Heart right ventricle (tissue), 16 donors: Measurements from ENCODE around the gene DEFB119. TPM values are rescaled to one million over a fixed set of nuclear protein-coding genes. Genes with fewer than 3 reads are reported as not detected.
"Not testable (repeated sequence)": the region's sequence is repeated elsewhere in the genome, so short reads cannot be mapped to it uniquely, and the experiment has no call there.

Experiments
- ATAC-seq, 8 donors: fragments of 200-7000 bp; cut with Tn5 transposase; one replicate each; pipeline ENCODE4 v1.9.1; 2020; ENCODE audit warnings: mild to moderate bottlenecking in 8 of 8, moderate library complexity in 8 of 8, moderate number of reproducible peaks in 1 of 8
- DNase-seq, 2 donors: peaks; one replicate each; pipeline ENCODE4 v3.0.0-alpha.2; 2020
- H3K27ac ChIP-seq, 10 donors: fragments of 200-600 bp; sonication (generic) in 2 of 10; one replicate each; pipeline versions ENCODE4 v1.5.0 to v1.8.0; 2020 to 2022; ENCODE audit warnings: mild to moderate bottlenecking in 3 of 10
- H3K27me3 ChIP-seq, 7 donors: fragments of 200-600 bp; one replicate each; pipeline ENCODE4 v1.8.0; 2021 to 2022; ENCODE audit warnings: mild to moderate bottlenecking in 2 of 7
- H3K36me3 ChIP-seq, 9 donors: fragments of 200-600 bp; sonication (generic) in 1 of 9; one replicate each; pipeline versions ENCODE4 v1.5.0 to v1.8.0; 2020 to 2022; ENCODE audit warnings: mild to moderate bottlenecking in 2 of 9
- H3K4me1 ChIP-seq, 9 donors: fragments of 200-600 bp; sonication (generic) in 1 of 9; one replicate each; pipeline versions ENCODE4 v1.5.0 to v1.8.0; 2020 to 2022; ENCODE audit warnings: mild to moderate bottlenecking in 4 of 9
- H3K4me3 ChIP-seq, 10 donors: fragments of 200-600 bp; sonication (generic) in 2 of 10; one replicate each; pipeline versions ENCODE4 v1.5.0 to v1.8.0; 2020 to 2022; ENCODE audit warnings: mild to moderate bottlenecking in 7 of 10, moderate library complexity in 2 of 10
- H3K9me3 ChIP-seq, 11 donors: fragments of 200-600 bp in 10 of 11; sonication (generic) in 2 of 11; one replicate each; pipeline versions ENCODE4 v1.5.0 to v1.8.0; 2013 to 2022; ENCODE audit warnings: mild to moderate bottlenecking in 2 of 11, control low read depth in 1 of 11, moderate library complexity in 1 of 11
- WGBS, 2 donors: extraction: QIAGEN DNeasy Blood & Tissue Kit; methylation state at CpG; one replicate each; pipeline ENCODE4 v1.1.7; 2013; ENCODE audit warnings: inconsistent platforms in 1 of 2; 5-methylcytosine and 5-hydroxymethylcytosine counted together
- intact Hi-C, 10 donors: fragments of 100-400 bp; cut with DNase I; formaldehyde crosslinking; loops; one replicate each; pipeline versions ENCODE4 v1.11.1 to v1.14.2; 2022
- long read RNA-seq, 3 donors: library from polyadenylated mRNA; unstranded; transcript quantifications; one replicate each; pipeline ENCODE4 v2.0.0, GENCODE V29; 2020 to 2021
- polyA plus RNA-seq, 2 donors: library from polyadenylated mRNA; stranded (reverse); fragments of 200-250 nt; gene quantifications; one replicate each; pipeline ENCODE4 v1.2.3, GENCODE V29; 2013
- total RNA-seq, 10 donors: library from RNA; stranded (reverse); fragmentation: NEBNext Ultra II Directional in 3 of 10; extraction: Animal tissue kit (Norgen Biotek cat#: 25700) in 3 of 10; gene quantifications; one replicate each; pipeline versions ENCODE4 v1.2.1 to v1.2.4, GENCODE V29; 2021 to 2023
- TF ChIP-seq, protein P1 (sequence below), 9 donors: fragments of 200-600 bp; sonication (generic) in 2 of 9; IDR thresholded peaks; one replicate each; pipeline versions ENCODE4 v1.5.0 to v1.8.0; 2021 to 2022; ENCODE audit warnings: antibody characterized with exemption in 9 of 9, mild to moderate bottlenecking in 5 of 9, moderate library complexity in 1 of 9
- donor health status: Arrhythmogenic right ventricular cardiomyopathy.
- donor health status: ischemic (EF 13 %, LVEDD 7.1; RV severe dilation, severe dysfunction).
- donor health status: healthy with polysubstance abuse.
- donor health status: DM: no; HTN: yes; CAD: no.
- donor health status: DM: no; HTN: no; CAD: no.
- donor health status: ischemic (EF 25% LVEDD 6.9; RV normal size, moderate dysfunction).
- donor health status: ischemic (EF 25% LVEDD 5.7; RV mildly dilated, moderate dysfunction).
- donor health status: healthy.
- donor health status: DM: yes; HTN: yes; CAD: no.
- donor health status: Ischemic cardiomyopathy.
- donor health status: ischemic (EF 35%, LVEDD 5.7; RV mildly dilated, moderate dysfunction).
- donor health status: nonischemic (EF 11% LVEDD 7.7; RV severe dilation, severe dysfunction).
- donor health status: DM: yes; HTN: yes; CAD: no.
- donor health status: PGD.
- donor health status: ischemic (EF 29% LVEDD 5.4; RV normal size, mild dysfunction).
- donor health status: nonischemic (EF 23%, LVEDD 6.1; RV moderate dilation, normal function).

The DEFB119 gene, protein sequence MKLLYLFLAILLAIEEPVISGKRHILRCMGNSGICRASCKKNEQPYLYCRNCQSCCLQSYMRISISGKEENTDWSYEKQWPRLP
- not detected for total RNA-seq
- polyA plus RNA-seq: not detected
- long read RNA-seq, donor 1: 0 reads
- long read RNA-seq, donor 2: 0 reads
- long read RNA-seq, donor 3: 0 reads

DNA sequence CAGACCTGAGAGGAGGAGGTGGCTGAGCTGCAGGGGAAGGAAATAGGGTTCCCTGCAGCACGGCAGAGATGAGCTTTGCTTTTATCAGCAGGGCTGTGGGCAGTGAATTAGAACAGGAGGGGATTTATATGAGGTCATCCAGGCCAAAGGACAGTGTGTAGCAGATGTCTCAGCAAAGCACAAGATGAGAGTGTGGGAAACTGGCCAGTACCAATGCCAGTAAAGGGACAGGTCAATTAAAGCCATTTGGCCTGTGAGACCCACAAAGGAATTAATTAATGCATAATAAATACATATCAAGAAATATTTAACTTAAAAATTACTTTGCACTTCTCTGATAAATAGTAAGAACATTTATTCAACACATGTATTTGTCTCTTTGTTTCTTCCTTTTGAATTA is at the start of gene DEFB119:
DEFB119 (minus strand) TSS at position 101 of the 400 bp plus-strand sequence. CDS start 107 bp downstream, outside the sequence.
- DNase-seq (no peak), ATAC-seq (no peak)
- H3K4me1 ChIP-seq: no peaks in the 10 kb centered on the region
- H3K4me3 ChIP-seq: no peak within 1 kb of the TSS
- WGBS, 2 donors: 33 to 37% methylated on average over 1 of the region's 1 CpG
- H3K27ac ChIP-seq: no peak within 1 kb of the TSS
- intact Hi-C loops: no loop called here
- TF ChIP-seq, protein P1, sequence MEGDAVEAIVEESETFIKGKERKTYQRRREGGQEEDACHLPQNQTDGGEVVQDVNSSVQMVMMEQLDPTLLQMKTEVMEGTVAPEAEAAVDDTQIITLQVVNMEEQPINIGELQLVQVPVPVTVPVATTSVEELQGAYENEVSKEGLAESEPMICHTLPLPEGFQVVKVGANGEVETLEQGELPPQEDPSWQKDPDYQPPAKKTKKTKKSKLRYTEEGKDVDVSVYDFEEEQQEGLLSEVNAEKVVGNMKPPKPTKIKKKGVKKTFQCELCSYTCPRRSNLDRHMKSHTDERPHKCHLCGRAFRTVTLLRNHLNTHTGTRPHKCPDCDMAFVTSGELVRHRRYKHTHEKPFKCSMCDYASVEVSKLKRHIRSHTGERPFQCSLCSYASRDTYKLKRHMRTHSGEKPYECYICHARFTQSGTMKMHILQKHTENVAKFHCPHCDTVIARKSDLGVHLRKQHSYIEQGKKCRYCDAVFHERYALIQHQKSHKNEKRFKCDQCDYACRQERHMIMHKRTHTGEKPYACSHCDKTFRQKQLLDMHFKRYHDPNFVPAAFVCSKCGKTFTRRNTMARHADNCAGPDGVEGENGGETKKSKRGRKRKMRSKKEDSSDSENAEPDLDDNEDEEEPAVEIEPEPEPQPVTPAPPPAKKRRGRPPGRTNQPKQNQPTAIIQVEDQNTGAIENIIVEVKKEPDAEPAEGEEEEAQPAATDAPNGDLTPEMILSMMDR (IDR thresholded peaks at IDR 0.05): no peak
- H3K9me3 ChIP-seq: no peaks in the 10 kb centered on the region
- H3K27me3 ChIP-seq: peaks cover 0 to 15% (median 0%) of the 10 kb centered on the region in 7 donors
- H3K36me3 ChIP-seq: no peaks in the 10 kb centered on the region

DNA sequence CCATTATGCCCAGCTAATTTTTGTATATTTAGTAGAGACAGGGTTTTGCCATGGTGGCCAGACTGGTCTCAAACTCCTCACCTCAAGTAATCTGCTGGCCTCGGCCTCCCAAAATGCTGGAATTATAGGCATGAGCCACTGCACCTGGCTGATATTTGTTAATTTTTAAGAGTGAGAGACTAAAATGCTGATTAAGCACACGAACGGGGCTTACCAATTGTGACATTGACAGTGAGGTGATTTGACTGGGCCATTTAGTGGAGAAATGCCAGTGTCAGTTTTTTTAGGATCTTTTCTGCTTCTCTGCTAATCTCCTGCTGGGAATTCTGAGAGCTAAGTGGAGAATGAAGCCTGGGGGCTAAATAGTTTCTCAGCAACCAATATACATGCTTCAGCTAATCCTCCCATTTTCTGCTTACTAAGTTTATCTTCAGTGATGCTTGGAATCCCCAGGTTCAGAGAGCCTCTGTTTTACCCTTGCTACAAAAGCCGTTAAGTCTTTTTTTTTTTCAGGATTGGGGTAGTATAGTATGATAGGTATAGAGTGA is 40.3 kb upstream of the DEFB119 start:
- WGBS, 2 donors: 56 to 62% methylated on average over 4 of the region's 4 CpGs
- Histone ChIP-seq H3K27ac (no peak overlapping the region), H3K27me3 (peaks cover 0 to 28% (median 5%) of the 10 kb centered on the region in 7 donors), H3K9me3 (peaks cover 0 to 19% (median 0%) of the 10 kb centered on the region in 11 donors), H3K4me3 (no peak overlapping the region), H3K36me3 (no peaks in the 10 kb centered on the region), H3K4me1 (no peaks in the 10 kb centered on the region)
- no peak for ATAC-seq
- TF ChIP-seq, protein P1 (IDR thresholded peaks at IDR 0.05): no peak
- intact Hi-C loops: no loop called here
- DNase-seq: no peak

DNA sequence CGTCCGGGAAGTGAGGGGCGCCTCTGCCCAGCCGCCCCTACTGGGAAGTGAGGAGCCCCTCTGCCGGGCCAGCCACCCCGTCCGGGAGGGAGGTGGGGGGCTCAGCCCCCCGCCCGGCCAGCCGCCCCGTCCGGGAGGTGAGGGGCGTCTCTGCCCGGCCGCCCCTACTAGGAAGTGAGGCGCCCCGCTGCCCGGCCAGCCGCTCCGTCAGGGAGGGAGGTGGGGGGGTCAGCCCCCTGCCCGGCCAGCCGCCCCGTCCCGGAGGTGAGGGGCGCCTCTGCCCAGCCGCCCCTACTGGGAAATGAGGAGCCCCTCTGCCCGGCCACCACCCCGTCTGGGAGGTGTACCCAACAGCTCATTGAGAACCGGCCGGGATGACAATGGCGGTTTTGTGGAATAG is 37.2 kb upstream of the DEFB119 start:
- intact Hi-C loops, H3K36me3 ChIP-seq, H3K27ac ChIP-seq, DNase-seq, ATAC-seq, H3K4me1 ChIP-seq, H3K4me3 ChIP-seq: not testable (repeated sequence)
- peaks cover 0 to 19% (median 0%) of the 10 kb centered on the region in 11 donors for H3K9me3 ChIP-seq
- peaks cover 0 to 13% (median 5%) of the 10 kb centered on the region in 7 donors for H3K27me3 ChIP-seq
- WGBS, 2 donors: 85 to 91% methylated on average over 4 to 28 of the region's 31 CpGs

DNA sequence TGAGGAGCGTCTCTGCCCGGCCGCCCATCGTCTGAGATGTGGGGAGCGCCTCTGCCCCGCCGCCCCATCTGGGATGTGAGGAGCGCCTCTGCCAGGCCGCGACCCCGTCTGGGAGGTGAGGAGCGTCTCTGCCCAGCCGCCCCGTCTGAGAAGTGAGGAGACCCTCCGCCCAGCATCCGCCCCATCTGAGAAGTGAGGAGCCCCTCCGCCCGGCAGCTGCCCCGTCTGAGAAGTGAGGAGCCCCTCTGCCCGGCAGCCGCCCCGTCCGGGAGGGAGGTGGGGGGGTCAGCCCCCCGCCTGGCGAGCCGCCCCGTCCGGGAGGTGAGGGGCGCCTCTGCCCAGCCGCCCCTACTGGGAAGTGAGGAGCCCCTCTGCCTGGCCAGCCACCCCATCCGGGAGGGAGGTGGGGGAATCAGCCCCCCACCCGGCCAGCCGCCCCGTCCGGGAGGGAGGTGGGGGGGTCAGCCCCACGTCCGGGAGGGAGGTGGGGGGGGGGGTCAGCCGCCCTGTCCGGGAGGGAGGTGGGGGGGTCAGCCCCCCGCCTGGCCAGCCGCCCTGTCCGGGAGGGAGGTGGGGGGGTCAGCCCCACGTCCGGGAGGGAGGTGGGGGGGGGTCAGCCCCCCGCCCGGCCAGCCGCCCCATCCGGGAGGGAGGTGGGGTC is 36.6 kb upstream of the DEFB119 start:
- DNase-seq, H3K36me3 ChIP-seq, H3K4me3 ChIP-seq, H3K27ac ChIP-seq, H3K4me1 ChIP-seq, intact Hi-C loops, ATAC-seq: not testable (repeated sequence)
- Histone ChIP-seq H3K9me3 (peaks cover 0 to 19% (median 0%) of the 10 kb centered on the region in 11 donors), H3K27me3 (peaks cover 0 to 13% (median 5%) of the 10 kb centered on the region in 7 donors)
- WGBS, 2 donors: 87 to 92% methylated on average over 10 to 26 of the region's 48 CpGs

DNA sequence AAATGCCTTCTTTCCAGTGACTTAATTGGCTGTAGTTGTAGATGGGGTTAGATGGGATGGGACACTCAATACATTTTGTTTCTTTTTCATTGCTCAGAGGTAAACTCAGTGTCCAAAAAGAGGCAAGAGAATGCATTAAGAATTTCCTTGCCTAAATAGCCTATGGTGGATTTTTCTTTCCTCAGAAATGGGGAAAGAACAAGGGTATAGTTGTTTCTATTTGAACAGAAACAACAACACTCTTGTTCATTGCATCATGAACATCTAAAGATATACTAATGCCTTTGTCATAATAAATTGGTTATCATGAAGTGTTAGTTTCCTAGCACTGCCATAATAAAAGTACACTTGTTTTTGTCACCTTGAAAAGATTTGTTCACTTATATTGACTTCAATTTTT is 35.4 kb upstream of the DEFB119 start:
- TF ChIP-seq, protein P1 (IDR thresholded peaks at IDR 0.05): no peak
- ATAC-seq (no peak), DNase-seq (no peak)
- Histone ChIP-seq H3K9me3 (peaks cover 0 to 19% (median 0%) of the 10 kb centered on the region in 11 donors), H3K4me3 (no peak overlapping the region), H3K4me1 (no peaks in the 10 kb centered on the region), H3K27ac (no peak overlapping the region), H3K36me3 (no peaks in the 10 kb centered on the region), H3K27me3 (peaks cover 0 to 13% (median 7%) of the 10 kb centered on the region in 7 donors)
- intact Hi-C loops: no loop called here
